GM12878 (cell line): Measurements from ENCODE around the gene MAP4. TPM values are rescaled to one million over a fixed set of nuclear protein-coding genes. Genes with fewer than 3 reads are reported as not detected.

ENCODE experiments used
- FOXK2 ChIP-seq: fragments of 450-650 bp; IDR thresholded peaks from 2 replicates; pipeline ENCODE4 v1.6.1; 2017; ENCODE audit warnings: mild to moderate bottlenecking, moderate library complexity
- HDAC2 ChIP-seq: fragments of 200-600 bp; sonication (generic); IDR thresholded peaks from 2 replicates; pipeline ENCODE4 v1.6.1; 2017
- KDM1A ChIP-seq: fragments of 200-600 bp; sonication (generic); IDR thresholded peaks from 2 replicates; pipeline ENCODE4 v1.6.1; 2016; ENCODE audit warnings: borderline replicate concordance
- MTA3 ChIP-seq: IDR thresholded peaks from 2 replicates; pipeline ENCODE4 v1.6.1; 2012; ENCODE audit warnings: low read length, inconsistent platforms, borderline replicate concordance
- PBX3 ChIP-seq: IDR thresholded peaks from 2 replicates; pipeline ENCODE4 v1.6.1; 2011; ENCODE audit warnings: mild to moderate bottlenecking, low read depth, low read length, moderate library complexity; ENCODE audit not compliant: insufficient replicate concordance
- POU2F2 ChIP-seq: IDR thresholded peaks from 3 replicates; pipeline ENCODE4 v1.6.1; 2011; ENCODE audit warnings: low read depth, mild to moderate bottlenecking, low read length, borderline replicate concordance
- RELA ChIP-seq: fragments of 450-650 bp; IDR thresholded peaks from 2 replicates; pipeline ENCODE4 v1.8.0; 2014; ENCODE audit warnings: borderline replicate concordance; ENCODE audit not compliant: partially characterized antibody
- SMAD1 ChIP-seq: fragments of 450-650 bp; IDR thresholded peaks from 2 replicates; pipeline ENCODE4 v1.6.1; 2018; ENCODE audit warnings: mild to moderate bottlenecking, low read depth; ENCODE audit not compliant: partially characterized antibody
- SMAD5 ChIP-seq: IDR thresholded peaks from 2 replicates; pipeline ENCODE4 v1.6.1; 2016; ENCODE audit warnings: antibody characterized with exemption, low read depth
- STAT1 ChIP-seq: fragments of 450-650 bp; conservative IDR thresholded peaks from 2 replicates; pipeline ENCODE4 v1.6.1; 2014; ENCODE audit warnings: antibody characterized with exemption, mild to moderate bottlenecking
- STAT3 ChIP-seq: IDR thresholded peaks from 2 replicates; pipeline ENCODE4 v1.6.1; 2011; ENCODE audit warnings: low read depth, low read length, improper control_type of control experiment
- TCF12 ChIP-seq: IDR thresholded peaks from 2 replicates; pipeline ENCODE4 v1.6.1; 2011; ENCODE audit warnings: low read depth, mild to moderate bottlenecking, low read length
- TCF3 ChIP-seq: IDR thresholded peaks from 2 replicates; pipeline ENCODE4 v1.6.1; 2012; ENCODE audit warnings: low read depth, mild to moderate bottlenecking, low read length, borderline replicate concordance; ENCODE audit not compliant: insufficient read depth
- TCF7 ChIP-seq: IDR thresholded peaks from 2 replicates; pipeline ENCODE4 v1.6.1; 2014; ENCODE audit warnings: antibody characterized with exemption, borderline replicate concordance
- ZBTB11 ChIP-seq: fragments of 450-650 bp; formaldehyde crosslinking; IDR thresholded peaks from 2 replicates; pipeline ENCODE4 v1.5.0; 2022; ENCODE audit warnings: mild to moderate bottlenecking, missing genetic modification characterization
- ZNF274 ChIP-seq: IDR thresholded peaks from one replicate; pipeline ENCODE4 v1.8.0; 2011; ENCODE audit not compliant: insufficient read length, insufficient read depth
- ZNF384 ChIP-seq: IDR thresholded peaks from 2 replicates; pipeline ENCODE4 v1.6.1; 2012; ENCODE audit warnings: low read depth, mild to moderate bottlenecking, low read length, improper control_type of control experiment, borderline replicate concordance
- ZNF622 ChIP-seq: fragments of 450-650 bp; IDR thresholded peaks from 2 replicates; pipeline ENCODE4 v1.6.1; 2017; ENCODE audit warnings: mild to moderate bottlenecking, inconsistent platforms
- polyA plus RNA-seq, 11 experiments: library from polyadenylated mRNA; depleted of rRNA in 4 of 11; unstranded in 6 of 11; stranded (reverse) in 5 of 11; fragments of >200 nt; fragmentation: Nextera tagmentation in 4 of 11; fragmentation: Illumina TruSeq in 1 of 11; extraction: Ambion mirVana in 4 of 11; extraction: Trizol in 1 of 11; gene quantifications; 1 replicate in 1 of 11; 2 replicates in 10 of 11; pipeline versions ENCODE4 v1.2.1 to v1.2.3, GENCODE V29; 2011 to 2016; ENCODE audit warnings: inconsistent platforms in 2 of 11, missing spikeins in 2 of 11, low read depth in 1 of 11
- total RNA-seq, 4 experiments: library from RNA; depleted of rRNA in 3 of 4; stranded (reverse); fragments of >200 nt in 3 of 4; fragmentation: Illumina TruSeq in 1 of 4; extraction: Trizol in 1 of 4; gene quantifications; 2 replicates each; pipeline versions ENCODE4 v1.2.1 to v1.2.3, GENCODE V29; 2013 to 2021
- TF ChIP-seq, protein P1 (sequence below): fragments of 450-650 bp; formaldehyde crosslinking; IDR thresholded peaks from 2 replicates; pipeline ENCODE4 v1.4.0; 2022; ENCODE audit warnings: mild to moderate bottlenecking, moderate library complexity
- TF ChIP-seq, protein P2 (sequence below): fragments of 450-650 bp; IDR thresholded peaks from 2 replicates; pipeline ENCODE4 v1.6.1; 2017; ENCODE audit warnings: borderline replicate concordance
- TF ChIP-seq, protein P3 (sequence below): fragments of 450-650 bp; conservative IDR thresholded peaks from 2 replicates; pipeline ENCODE4 v1.6.1; 2017; ENCODE audit warnings: mild to moderate bottlenecking, moderate library complexity

The MAP4 gene
- total and polyA plus RNA-seq, 10 of the 15 experiments (the other 5 are each of a cell fraction or from before 2014, with no cell fraction given) = 22.2 to 145 (median 47.2) TPM

GRCh38 chr3:48034000-48034516 lies 17.8 kb upstream of the MAP4 start (continued):
- no peak for TF ChIP-seq KDM1A
- TF ChIP-seq MTA3 = no peak
- no peak for TF ChIP-seq PBX3
- TF ChIP-seq ZBTB11 (CRISPR knock-in tag) = no peak
- no peak for TF ChIP-seq STAT1
- no peak for TF ChIP-seq FOXK2
- no peak for TF ChIP-seq SMAD5
- no peak for TF ChIP-seq POU2F2
- TF ChIP-seq SMAD1 = peak; percentile 19
- TF ChIP-seq, protein P1, sequence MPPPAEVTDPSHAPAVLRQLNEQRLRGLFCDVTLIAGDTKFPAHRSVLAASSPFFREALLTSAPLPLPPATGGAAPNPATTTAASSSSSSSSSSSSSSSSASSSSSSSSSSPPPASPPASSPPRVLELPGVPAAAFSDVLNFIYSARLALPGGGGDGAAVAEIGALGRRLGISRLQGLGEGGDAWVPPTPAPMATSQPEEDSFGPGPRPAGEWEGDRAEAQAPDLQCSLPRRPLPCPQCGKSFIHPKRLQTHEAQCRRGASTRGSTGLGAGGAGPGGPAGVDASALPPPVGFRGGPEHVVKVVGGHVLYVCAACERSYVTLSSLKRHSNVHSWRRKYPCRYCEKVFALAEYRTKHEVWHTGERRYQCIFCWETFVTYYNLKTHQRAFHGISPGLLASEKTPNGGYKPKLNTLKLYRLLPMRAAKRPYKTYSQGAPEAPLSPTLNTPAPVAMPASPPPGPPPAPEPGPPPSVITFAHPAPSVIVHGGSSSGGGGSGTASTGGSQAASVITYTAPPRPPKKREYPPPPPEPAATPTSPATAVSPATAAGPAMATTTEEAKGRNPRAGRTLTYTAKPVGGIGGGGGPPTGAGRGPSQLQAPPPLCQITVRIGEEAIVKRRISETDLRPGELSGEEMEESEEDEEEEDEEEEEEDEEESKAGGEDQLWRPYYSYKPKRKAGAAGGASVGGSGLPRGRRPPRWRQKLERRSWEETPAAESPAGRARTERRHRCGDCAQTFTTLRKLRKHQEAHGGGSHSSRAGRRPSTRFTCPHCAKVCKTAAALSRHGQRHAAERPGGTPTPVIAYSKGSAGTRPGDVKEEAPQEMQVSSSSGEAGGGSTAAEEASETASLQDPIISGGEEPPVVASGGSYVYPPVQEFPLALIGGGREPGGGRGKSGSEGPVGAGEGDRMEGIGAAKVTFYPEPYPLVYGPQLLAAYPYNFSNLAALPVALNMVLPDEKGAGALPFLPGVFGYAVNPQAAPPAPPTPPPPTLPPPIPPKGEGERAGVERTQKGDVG (CRISPR knock-in tag) = no peak
- TF ChIP-seq ZNF274 = no peak
- TF ChIP-seq, protein P2, sequence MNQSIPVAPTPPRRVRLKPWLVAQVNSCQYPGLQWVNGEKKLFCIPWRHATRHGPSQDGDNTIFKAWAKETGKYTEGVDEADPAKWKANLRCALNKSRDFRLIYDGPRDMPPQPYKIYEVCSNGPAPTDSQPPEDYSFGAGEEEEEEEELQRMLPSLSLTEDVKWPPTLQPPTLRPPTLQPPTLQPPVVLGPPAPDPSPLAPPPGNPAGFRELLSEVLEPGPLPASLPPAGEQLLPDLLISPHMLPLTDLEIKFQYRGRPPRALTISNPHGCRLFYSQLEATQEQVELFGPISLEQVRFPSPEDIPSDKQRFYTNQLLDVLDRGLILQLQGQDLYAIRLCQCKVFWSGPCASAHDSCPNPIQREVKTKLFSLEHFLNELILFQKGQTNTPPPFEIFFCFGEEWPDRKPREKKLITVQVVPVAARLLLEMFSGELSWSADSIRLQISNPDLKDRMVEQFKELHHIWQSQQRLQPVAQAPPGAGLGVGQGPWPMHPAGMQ = peak; percentile 80; the same call in 1 of the 2 replicates
- no peak for TF ChIP-seq TCF12
- no peak for TF ChIP-seq RELA
- TF ChIP-seq TCF7 = no peak
- no peak for TF ChIP-seq STAT3
- no peak for TF ChIP-seq HDAC2
- TF ChIP-seq, protein P3, sequence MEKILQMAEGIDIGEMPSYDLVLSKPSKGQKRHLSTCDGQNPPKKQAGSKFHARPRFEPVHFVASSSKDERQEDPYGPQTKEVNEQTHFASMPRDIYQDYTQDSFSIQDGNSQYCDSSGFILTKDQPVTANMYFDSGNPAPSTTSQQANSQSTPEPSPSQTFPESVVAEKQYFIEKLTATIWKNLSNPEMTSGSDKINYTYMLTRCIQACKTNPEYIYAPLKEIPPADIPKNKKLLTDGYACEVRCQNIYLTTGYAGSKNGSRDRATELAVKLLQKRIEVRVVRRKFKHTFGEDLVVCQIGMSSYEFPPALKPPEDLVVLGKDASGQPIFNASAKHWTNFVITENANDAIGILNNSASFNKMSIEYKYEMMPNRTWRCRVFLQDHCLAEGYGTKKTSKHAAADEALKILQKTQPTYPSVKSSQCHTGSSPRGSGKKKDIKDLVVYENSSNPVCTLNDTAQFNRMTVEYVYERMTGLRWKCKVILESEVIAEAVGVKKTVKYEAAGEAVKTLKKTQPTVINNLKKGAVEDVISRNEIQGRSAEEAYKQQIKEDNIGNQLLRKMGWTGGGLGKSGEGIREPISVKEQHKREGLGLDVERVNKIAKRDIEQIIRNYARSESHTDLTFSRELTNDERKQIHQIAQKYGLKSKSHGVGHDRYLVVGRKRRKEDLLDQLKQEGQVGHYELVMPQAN = no peak
- no peak for TF ChIP-seq TCF3
- no peak for TF ChIP-seq ZNF622
- TF ChIP-seq ZNF384 = no peak
